Measurements from ENCODE around the gene PRX.
"Not testable (repeated sequence)": the region's sequence is repeated elsewhere in the genome, so short reads cannot be mapped to it uniquely, and the experiment has no call there.

The PRX gene

GRCh38 chr19:40441719-40442253 is 28.6 kb upstream of the PRX start:
- peak overlapping the region; percentile 96 for H3K4me2 ChIP-seq
- peaks cover 24% of the 10 kb centered on the region for H3K36me3 ChIP-seq
- H3K27me3 ChIP-seq: no peaks in the 10 kb centered on the region
- H4K20me1 ChIP-seq: peaks cover 24% of the 10 kb centered on the region
- TF ChIP-seq Cebpa-rat (IDR thresholded peaks at IDR 0.05): no peak
- H3K9ac ChIP-seq: peak overlapping the region; percentile 74; the same call in 1 of the 2 replicates
- peak overlapping the region; percentile 71; the same call in 1 of the 2 replicates for H3K27ac ChIP-seq
- H3K4me1 ChIP-seq: peaks cover 19% of the 10 kb centered on the region
- no peaks in the 10 kb centered on the region for H3K9me3 ChIP-seq
- H3K4me3 ChIP-seq: no peak overlapping the region

- H3K9me3 ChIP-seq: no peaks in the 10 kb centered on the region
- H3K27ac ChIP-seq: no peak overlapping the region
- H3K27me3 ChIP-seq: no peaks in the 10 kb centered on the region
- no peak for TF ChIP-seq Cebpa-rat (IDR thresholded peaks at IDR 0.05)
- H3K4me1 ChIP-seq: peaks cover 30% of the 10 kb centered on the region
- peaks cover 24% of the 10 kb centered on the region for H4K20me1 ChIP-seq
- no peak overlapping the region for H3K4me3 ChIP-seq
- H3K9ac ChIP-seq: no peak overlapping the region
- H3K36me3 ChIP-seq: peaks cover 24% of the 10 kb centered on the region
- H3K4me2 ChIP-seq: no peak overlapping the region
Observed at GRCh38 chr19:40438284-40438683, 25.1 kb upstream of the PRX start.

DNA sequence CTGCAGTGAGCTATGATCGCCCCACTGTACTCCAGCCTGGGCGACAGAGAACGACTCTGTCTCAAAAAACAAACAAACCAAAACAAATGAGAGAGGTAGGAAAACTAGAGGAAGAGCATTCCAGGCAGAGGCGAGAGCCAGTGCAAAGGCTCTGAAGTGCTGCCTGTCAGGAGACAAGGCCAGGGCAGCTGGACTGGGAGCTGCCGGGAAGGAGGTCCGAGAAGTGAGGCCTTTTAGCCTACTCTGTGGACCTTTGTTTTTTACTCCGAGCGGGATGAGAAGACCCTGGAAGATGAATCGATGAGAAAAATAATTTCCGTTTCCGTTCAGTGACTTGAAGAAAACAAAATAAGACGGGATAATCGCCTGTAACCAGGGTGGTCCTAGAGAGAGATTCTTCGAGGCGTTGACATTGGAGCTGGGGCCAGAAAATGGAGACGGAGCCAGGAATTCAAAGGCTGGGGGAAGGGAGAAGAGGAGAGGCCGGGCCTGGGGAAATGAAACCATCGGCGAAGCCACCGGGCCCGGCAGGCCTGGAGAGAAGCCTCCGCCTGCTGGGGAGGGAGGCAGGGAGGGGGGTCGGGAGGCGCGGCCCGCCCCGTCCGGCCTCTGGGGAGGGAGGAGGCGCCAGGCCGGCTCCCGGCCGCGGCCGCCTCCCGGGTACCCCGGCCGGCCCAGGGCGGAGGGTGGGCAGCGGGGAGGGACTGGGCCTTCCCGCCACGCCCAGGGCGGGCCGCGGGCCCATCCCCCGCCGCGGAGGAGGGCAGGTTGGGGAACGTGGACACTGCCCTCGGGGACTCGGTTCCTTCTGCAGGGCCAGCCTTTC is 20.4 kb upstream of the PRX start:
- Histone ChIP-seq H3K9me3 (no peaks in the 10 kb centered on the region), H3K9ac (peak overlapping the region; percentile 86), H3K27me3 (no peaks in the 10 kb centered on the region), H3K36me3 (no peaks in the 10 kb centered on the region), H3K4me1 (peaks cover 33% of the 10 kb centered on the region), H4K20me1 (no peaks in the 10 kb centered on the region), H3K4me3 (peak overlapping the region; percentile 63), H3K27ac (peak overlapping the region; percentile 91), H3K4me2 (peak overlapping the region; percentile 93)
- no peak for TF ChIP-seq Cebpa-rat (IDR thresholded peaks at IDR 0.05)

DNA sequence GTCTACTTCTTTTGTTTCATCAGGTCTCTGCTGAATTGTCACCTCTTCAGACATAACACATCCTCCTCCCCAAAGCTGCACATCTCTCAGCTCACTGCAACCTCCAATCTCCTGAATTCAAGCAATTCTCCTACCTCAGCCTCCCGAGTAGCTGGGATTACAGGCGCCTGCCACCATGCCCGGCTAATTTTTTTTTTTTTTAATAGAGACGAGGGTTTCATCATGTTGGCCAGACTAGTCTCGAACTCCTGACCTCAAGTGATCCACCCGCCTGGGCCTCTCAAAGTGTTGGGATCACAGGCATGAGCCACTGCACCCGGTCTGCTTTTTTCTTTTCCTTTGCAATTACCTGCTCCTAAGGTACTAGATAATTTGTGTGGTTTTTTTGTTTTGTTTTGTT is 19.6 kb upstream of the PRX start:
- H3K27me3 ChIP-seq, H4K20me1 ChIP-seq, H3K9me3 ChIP-seq, H3K36me3 ChIP-seq: not testable (repeated sequence)
- Histone ChIP-seq H3K9ac (peak overlapping the region; percentile 86), H3K4me1 (peaks cover 33% of the 10 kb centered on the region), H3K27ac (peak overlapping the region; percentile 91), H3K4me2 (peak overlapping the region; percentile 93), H3K4me3 (peak overlapping the region; percentile 63)

DNA sequence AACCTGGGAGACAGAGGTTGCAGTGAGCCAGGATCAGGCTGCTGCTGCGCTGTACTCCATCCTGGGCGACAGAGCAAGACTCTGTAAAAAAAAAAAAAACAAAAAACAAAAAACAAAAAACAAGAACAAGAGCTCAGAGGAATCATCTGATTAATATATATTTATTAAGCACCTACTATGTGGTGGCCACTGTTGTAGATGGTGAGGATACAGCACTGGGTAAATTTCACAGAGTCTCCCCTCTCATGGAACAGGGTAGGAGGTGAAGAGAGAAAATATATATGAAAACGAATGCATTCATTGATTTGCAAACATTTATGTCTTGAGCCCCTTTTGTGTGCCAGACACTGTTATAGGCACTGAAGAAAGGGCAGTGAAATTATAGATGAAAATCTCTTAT is 18.5 kb upstream of the PRX start:
- Histone ChIP-seq H4K20me1 (no peaks in the 10 kb centered on the region), H3K4me2 (no peak overlapping the region), H3K36me3 (no peaks in the 10 kb centered on the region), H3K27me3 (no peaks in the 10 kb centered on the region), H3K4me1 (peaks cover 38% of the 10 kb centered on the region), H3K27ac (no peak overlapping the region), H3K4me3 (no peak overlapping the region), H3K9me3 (no peaks in the 10 kb centered on the region), H3K9ac (no peak overlapping the region)
- no peak for TF ChIP-seq Cebpa-rat (IDR thresholded peaks at IDR 0.05)

GRCh38 chr19:40430242-40430641 is 17.1 kb upstream of the PRX start:
- peaks cover 41% of the 10 kb centered on the region for H3K4me1 ChIP-seq
- H3K4me3 ChIP-seq, H3K9ac ChIP-seq, H4K20me1 ChIP-seq, H3K27me3 ChIP-seq, H3K9me3 ChIP-seq, H3K4me2 ChIP-seq, H3K27ac ChIP-seq, H3K36me3 ChIP-seq: not testable (repeated sequence)

DNA sequence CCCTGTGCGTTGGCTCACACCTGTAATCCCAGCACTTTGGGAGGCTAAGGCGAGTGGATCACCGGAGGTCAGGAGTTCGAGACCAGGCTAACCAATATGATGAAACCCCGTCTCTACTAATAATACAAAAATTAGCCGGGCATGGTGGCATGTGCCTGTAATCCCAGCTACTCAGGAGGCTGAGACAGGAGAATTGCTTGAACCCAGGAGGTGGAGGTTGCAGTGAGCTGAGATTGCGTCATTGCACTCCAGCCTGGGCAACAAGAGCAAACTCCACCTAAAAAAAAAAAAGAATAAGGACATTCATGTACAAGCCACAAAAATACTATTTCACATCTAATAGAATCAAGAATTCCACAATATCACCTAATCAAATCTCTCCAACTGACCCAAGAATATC is 15.0 kb upstream of the PRX start:
- not testable (repeated sequence) for H3K36me3 ChIP-seq, H3K27me3 ChIP-seq, H3K9ac ChIP-seq, H4K20me1 ChIP-seq, H3K4me2 ChIP-seq, H3K4me3 ChIP-seq, H3K27ac ChIP-seq, H3K9me3 ChIP-seq
- TF ChIP-seq Cebpa-rat (IDR thresholded peaks at IDR 0.05): peak; percentile 33; the same call in 1 of the 2 replicates
- H3K4me1 ChIP-seq: peaks cover 39% of the 10 kb centered on the region

- no peaks in the 10 kb centered on the region for H4K20me1 ChIP-seq
- peak within 1 kb of the TSS; percentile 91 for H3K9ac ChIP-seq
- H3K27me3 ChIP-seq: no peaks in the 10 kb centered on the region
- peak within 1 kb of the TSS; percentile 92 for H3K4me3 ChIP-seq
- peaks cover 38% of the 10 kb centered on the region for H3K4me1 ChIP-seq
- no peak for TF ChIP-seq Cebpa-rat (IDR thresholded peaks at IDR 0.05)
- H3K9me3 ChIP-seq: no peaks in the 10 kb centered on the region
- H3K36me3 ChIP-seq: peaks cover 13% of the 10 kb centered on the region
- peak within 1 kb of the TSS; percentile 91 for H3K4me2 ChIP-seq
- H3K27ac ChIP-seq: peak within 1 kb of the TSS; percentile 93
Observed at GRCh38 chr19:40425450-40426287, 12.5 kb upstream of the PRX start, which contains the start of gene SERTAD1. TSS of gene SERTAD1 (minus strand) at chr19:40425992. CDS start at chr19:40423546, 2,446 bp downstream.

DNA sequence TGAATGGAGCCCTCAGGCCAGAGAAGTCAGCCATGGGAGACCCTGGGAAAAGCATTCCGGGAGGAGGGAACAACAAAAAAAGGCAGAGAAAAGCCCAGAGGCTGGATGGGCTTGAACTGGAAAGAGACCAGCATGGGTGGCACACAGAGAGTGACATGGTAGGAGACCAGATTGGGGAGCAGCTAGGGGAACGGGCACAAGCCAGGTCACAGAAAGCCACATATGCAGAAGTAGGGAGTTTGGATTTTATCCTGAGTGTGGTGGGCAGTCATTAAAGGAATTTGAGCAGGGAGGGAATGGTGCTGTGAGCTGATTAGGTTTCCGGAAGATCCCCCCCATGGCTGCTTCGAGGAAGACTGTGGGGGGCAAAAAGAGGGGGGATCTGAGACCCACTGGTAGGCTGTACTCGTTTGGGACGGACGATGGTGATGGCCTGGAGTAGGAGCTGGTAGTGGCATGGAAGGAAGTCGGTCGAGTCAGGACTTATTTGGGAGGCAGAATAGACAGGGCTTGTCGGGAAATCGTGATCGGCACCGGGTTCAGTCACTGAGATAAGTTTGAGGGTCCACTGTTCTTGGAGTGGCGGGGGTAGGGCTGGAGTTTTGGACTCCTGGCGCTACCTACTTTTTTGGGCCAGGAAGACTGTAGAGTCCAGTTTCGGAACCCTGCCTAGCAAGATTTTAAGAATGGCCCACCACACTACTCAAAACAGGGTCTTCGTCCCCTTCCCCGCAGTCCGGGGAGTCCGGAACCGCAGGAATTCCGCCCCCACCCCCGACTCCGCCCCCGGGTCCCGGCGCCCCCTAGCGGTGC is 11.7 kb upstream of the PRX start:
- no peak for TF ChIP-seq Cebpa-rat (IDR thresholded peaks at IDR 0.05)
- H3K9me3 ChIP-seq: no peaks in the 10 kb centered on the region
- H3K9ac ChIP-seq: peak overlapping the region; percentile 91
- H3K36me3 ChIP-seq: peaks cover 13% of the 10 kb centered on the region
- H3K4me2 ChIP-seq: peak overlapping the region; percentile 91
- H3K4me3 ChIP-seq: peak overlapping the region; percentile 92
- no peaks in the 10 kb centered on the region for H4K20me1 ChIP-seq
- H3K27ac ChIP-seq: peak overlapping the region; percentile 93
- H3K4me1 ChIP-seq: peaks cover 45% of the 10 kb centered on the region
- no peaks in the 10 kb centered on the region for H3K27me3 ChIP-seq
